IMR-90 (cell line): ENCODE data around the gene VPS35. TPM values are rescaled to one million over a fixed set of nuclear protein-coding genes. Genes with fewer than 3 reads are reported as not detected.

ENCODE experiments used
- ATAC-seq: fragments of 200-7000 bp; cut with Tn5 transposase; 2 replicates; pipeline ENCODE4 v1.9.1; 2020; ENCODE audit warnings: low read depth, mild to moderate bottlenecking, moderate library complexity
- BruUV-seq: library from RNA; stranded (reverse); fragments of 400-500 nt; replicated peaks from 2 replicates; lab custom pipeline; 2021; lab: Mats Ljungman, UMichigan
- CTCF ChIA-PET: fragments of 300-600 bp; formaldehyde crosslinking; extraction: SDS; loops from one replicate; lab custom pipeline; 2021; ENCODE audit warnings: antibody characterized with exemption; lab: Yijun Ruan, JAX
- POLR2A ChIA-PET: fragments of 300-600 bp; sonication (Branson Sonifier 250); formaldehyde crosslinking; loops from one replicate; lab custom pipeline; 2022; ENCODE audit warnings: antibody characterized with exemption; ENCODE audit not compliant: unreplicated experiment; lab: Charles Lee
- DNase-seq: peaks from one replicate; pipeline ENCODE4 v3.0.0; 2013
- H2AFZ ChIP-seq: replicated peaks from 2 replicates; pipeline ENCODE3; 2013; ENCODE audit warnings: low read length, mild to moderate bottlenecking; ENCODE audit not compliant: poor library complexity
- H2AK5ac ChIP-seq: 2 replicates; pipeline ENCODE4 v1.6.1; 2013; ENCODE audit warnings: low read depth, low read length, inconsistent platforms
- H2AK9ac ChIP-seq: replicated peaks from 2 replicates; pipeline ENCODE3; 2013; ENCODE audit warnings: mild to moderate bottlenecking, low read depth, low read length, moderate library complexity; ENCODE audit not compliant: poor library complexity
- H2BK120ac ChIP-seq: 2 replicates; pipeline ENCODE4 v1.6.1; 2013; ENCODE audit warnings: low read depth, low read length, inconsistent platforms
- H2BK15ac ChIP-seq: 3 replicates; pipeline ENCODE4 v1.6.1; 2013; ENCODE audit warnings: low read depth, low read length, inconsistent platforms
- H2BK20ac ChIP-seq: 2 replicates; pipeline ENCODE4 v1.6.1; 2013; ENCODE audit warnings: low read depth, mild to moderate bottlenecking, inconsistent platforms, low read length, moderate library complexity
- H2BK5ac ChIP-seq: 2 replicates; pipeline ENCODE4 v1.6.1; 2013; ENCODE audit warnings: mild to moderate bottlenecking, low read depth, low read length, inconsistent platforms; ENCODE audit not compliant: poor library complexity, severe bottlenecking
- H3K14ac ChIP-seq: replicated peaks from 2 replicates; pipeline ENCODE4 v1.6.1; 2013; ENCODE audit warnings: low read depth, low read length, inconsistent platforms
- H3K18ac ChIP-seq: 2 replicates; pipeline ENCODE4 v1.6.1; 2013; ENCODE audit warnings: low read depth, low read length, control low read depth
- H3K23ac ChIP-seq: 2 replicates; pipeline ENCODE4 v1.6.1; 2013; ENCODE audit warnings: low read depth, low read length, inconsistent platforms
- H3K27ac ChIP-seq: 2 replicates; pipeline ENCODE4 v1.5.1; 2013; ENCODE audit warnings: mild to moderate bottlenecking, control low read depth, low read length; ENCODE audit not compliant: insufficient read depth
- H3K27me3 ChIP-seq: 2 replicates; pipeline ENCODE4 v1.6.1; 2013; ENCODE audit warnings: low read length; ENCODE audit not compliant: control insufficient read depth, insufficient read depth
- H3K36me3 ChIP-seq: 2 replicates; pipeline ENCODE4 v1.6.1; 2013; ENCODE audit warnings: low read length, mixed read lengths; ENCODE audit not compliant: control insufficient read depth, insufficient read depth
- H3K4ac ChIP-seq: 2 replicates; pipeline ENCODE4 v1.6.1; 2013; ENCODE audit warnings: low read depth, low read length, inconsistent platforms
- H3K4me1 ChIP-seq: 2 replicates; pipeline ENCODE4 v1.6.1; 2013; ENCODE audit warnings: low read length, mixed read lengths; ENCODE audit not compliant: control insufficient read depth, insufficient read depth
- H3K4me2 ChIP-seq: 2 replicates; pipeline ENCODE4 v1.6.1; 2013; ENCODE audit warnings: low read depth, mild to moderate bottlenecking, control low read depth, low read length, moderate library complexity
- H3K4me3 ChIP-seq: 2 replicates; pipeline ENCODE4 v1.5.1; 2013; ENCODE audit warnings: low read depth, mild to moderate bottlenecking, control low read depth, low read length, moderate library complexity; ENCODE audit not compliant: insufficient read depth
- H3K56ac ChIP-seq: 2 replicates; pipeline ENCODE4 v1.6.1; 2013; ENCODE audit warnings: low read length, inconsistent platforms; ENCODE audit not compliant: insufficient read depth; ENCODE audit errors: extremely low read depth
- H3K79me1 ChIP-seq, 2 experiments: 2 replicates each; pipeline ENCODE4 v1.6.1; 2013; ENCODE audit warnings: low read length in 2 of 2, inconsistent platforms in 1 of 2, low read depth in 1 of 2
- H3K9ac ChIP-seq: 2 replicates; pipeline ENCODE4 v1.6.1; 2013; ENCODE audit warnings: low read depth, low read length, control low read depth
- H3K9me1 ChIP-seq: 2 replicates; pipeline ENCODE4 v1.6.1; 2013; ENCODE audit warnings: low read length, inconsistent platforms; ENCODE audit not compliant: insufficient read depth
- H3K9me3 ChIP-seq: 2 replicates; pipeline ENCODE4 v1.6.1; 2013; ENCODE audit warnings: low read length; ENCODE audit not compliant: control insufficient read depth, insufficient read depth
- H4K20me1 ChIP-seq: 2 replicates; pipeline ENCODE4 v1.6.1; 2013; ENCODE audit warnings: low read length, inconsistent platforms; ENCODE audit not compliant: insufficient read depth
- H4K5ac ChIP-seq: 2 replicates; pipeline ENCODE4 v1.6.1; 2013; ENCODE audit warnings: mild to moderate bottlenecking, low read depth, low read length, control low read depth
- H4K8ac ChIP-seq, 2 experiments: 2 replicates each; pipeline ENCODE4 v1.6.1; 2013; ENCODE audit warnings: low read depth in 2 of 2, low read length in 2 of 2, control low read depth in 1 of 2, inconsistent platforms in 1 of 2
- H4K91ac ChIP-seq: 2 replicates; pipeline ENCODE4 v1.6.1; 2013; ENCODE audit warnings: low read depth, low read length, inconsistent platforms; ENCODE audit not compliant: insufficient read depth
- CEBPB ChIP-seq: IDR thresholded peaks from 2 replicates; pipeline ENCODE4 v1.6.1; 2012; ENCODE audit warnings: low read depth, low read length, improper control_type of control experiment
- CHD1 ChIP-seq: IDR thresholded peaks from 2 replicates; pipeline ENCODE4 v1.6.1; 2012; ENCODE audit warnings: low read depth, low read length, improper control_type of control experiment
- CTCF ChIP-seq: conservative IDR thresholded peaks from 2 replicates; pipeline ENCODE4 v1.5.1; 2012; ENCODE audit warnings: mild to moderate bottlenecking, low read depth, low read length, improper control_type of control experiment
- ELK1 ChIP-seq: fragments of 150-350 bp; IDR thresholded peaks from 2 replicates; pipeline ENCODE4 v1.6.1; 2016; ENCODE audit warnings: low read depth, mild to moderate bottlenecking, low read length, moderate library complexity, borderline replicate concordance
- MAFK ChIP-seq: IDR thresholded peaks from 2 replicates; pipeline ENCODE4 v1.6.1; 2012; ENCODE audit warnings: low read depth, low read length, improper control_type of control experiment
- MAZ ChIP-seq: IDR thresholded peaks from 2 replicates; pipeline ENCODE4 v1.6.1; 2012; ENCODE audit warnings: low read depth, mild to moderate bottlenecking, low read length, improper control_type of control experiment, moderate library complexity, borderline replicate concordance
- MXI1 ChIP-seq: IDR thresholded peaks from 2 replicates; pipeline ENCODE4 v1.6.1; 2012; ENCODE audit warnings: low read depth, mild to moderate bottlenecking, low read length, moderate library complexity, borderline replicate concordance
- NFE2L2 ChIP-seq: fragments of 150-350 bp; IDR thresholded peaks from 2 replicates; pipeline ENCODE4 v1.6.1; 2016; ENCODE audit warnings: low read depth, mild to moderate bottlenecking, low read length
- POLR2A ChIP-seq: IDR thresholded peaks from 2 replicates; pipeline ENCODE4 v1.6.1; 2012; ENCODE audit warnings: mild to moderate bottlenecking, low read depth, low read length
- RAD21 ChIP-seq: IDR thresholded peaks from 2 replicates; pipeline ENCODE4 v1.6.1; 2012; ENCODE audit warnings: low read length, improper control_type of control experiment
- RCOR1 ChIP-seq: IDR thresholded peaks from 2 replicates; pipeline ENCODE4 v1.6.1; 2012; ENCODE audit warnings: mild to moderate bottlenecking, low read length, improper control_type of control experiment; ENCODE audit not compliant: insufficient replicate concordance
- RFX5 ChIP-seq: IDR thresholded peaks from 2 replicates; pipeline ENCODE4 v1.8.0; 2012; ENCODE audit warnings: low read depth, mild to moderate bottlenecking, low read length, moderate library complexity
- SMC3 ChIP-seq: fragments of 150-350 bp; IDR thresholded peaks from 2 replicates; pipeline ENCODE4 v1.6.1; 2016; ENCODE audit warnings: low read depth, mild to moderate bottlenecking, antibody characterized with exemption, low read length, moderate library complexity
- USF2 ChIP-seq: fragments of 150-350 bp; IDR thresholded peaks from 2 replicates; pipeline ENCODE4 v1.6.1; 2017; ENCODE audit warnings: mild to moderate bottlenecking, antibody characterized with exemption, low read length, low read depth
- WGBS, 2 experiments: methylation state at CpG; one replicate each; pipeline versions ENCODE4 v1.1.5 to v1.1.7; 2013; ENCODE audit warnings: missing lambda C conversion rate in 2 of 2; ENCODE audit not compliant: insufficient read length in 1 of 2; ENCODE audit errors: extremely low coverage in 2 of 2; 5-methylcytosine and 5-hydroxymethylcytosine counted together
- dilution Hi-C: fragments of 300-500 bp; cut with HindIII; formaldehyde crosslinking; loops from one replicate; pipeline ENCODE4 v1.14.3; 2018; ENCODE audit warnings: low sequenced_read_pairs; ENCODE audit not compliant: unreplicated experiment
- in situ Hi-C: fragments of 300-500 bp; cut with MboI; formaldehyde crosslinking; loops from 3 replicates; pipeline ENCODE4 v1.14.3; 2019; ENCODE audit warnings: low sequenced_read_pairs, inconsistent platforms, mixed read lengths
- intact Hi-C: fragments of 100-400 bp; cut with micrococcal nuclease; formaldehyde crosslinking; loops from 2 replicates; pipeline ENCODE4 v1.10.0; 2022
- polyA plus RNA-seq, 3 experiments: library from polyadenylated mRNA; depleted of rRNA; stranded (reverse); fragments of >200 nt; gene quantifications; 2 replicates each; pipeline ENCODE4 v1.2.3, GENCODE V29; 2012; ENCODE audit warnings: low replicate concordance in 1 of 3
- total RNA-seq: library from RNA; depleted of rRNA; stranded (reverse); fragments of >200 nt; gene quantifications from 2 replicates; pipeline ENCODE4 v1.2.3, GENCODE V29; 2012

Gene VPS35
- total and polyA plus RNA-seq, 2 of the 4 experiments (the other 2 are of a cell fraction) = 42.3 to 89.4 TPM

GRCh38 chr16:46711106-46712058, 22.4 kb upstream of the VPS35 start:
- no peaks in the 10 kb centered on the region for H3K9me3 ChIP-seq
- CTCF ChIA-PET = interaction anchor here (0.6 kb wide), 1 partner anchor 66 kb away, joined by 3 read pairs; no protein-coding TSS in a partner anchor
- no TSS peak for BruUV-seq
- no peak for TF ChIP-seq CEBPB
- no peak for TF ChIP-seq RFX5
- no peak for TF ChIP-seq MXI1
- TF ChIP-seq ELK1 = no peak
- TF ChIP-seq SMC3 = no peak
- TF ChIP-seq RCOR1 = no peak
- no peak for TF ChIP-seq CTCF
- TF ChIP-seq CHD1 = no peak
- no peak for TF ChIP-seq POLR2A
- no peak for TF ChIP-seq USF2
- no peak for TF ChIP-seq NFE2L2
- no peak for TF ChIP-seq RAD21
- no peak for TF ChIP-seq MAZ
- no peak for TF ChIP-seq MAFK

More at GRCh38 chr16:46711106-46712058, 22.4 kb upstream of the VPS35 start:
- Histone ChIP-seq H4K20me1 (no peaks in the 10 kb centered on the region), H3K4me2 (no peak overlapping the region), H4K5ac (no peak overlapping the region), H3K4ac (no peak overlapping the region), H2BK5ac (no peak overlapping the region), H3K23ac (no peak overlapping the region), H3K9me1 (no peaks in the 10 kb centered on the region), H3K4me3 (no peak overlapping the region), H3K4me1 (no peaks in the 10 kb centered on the region), H3K56ac (no peak overlapping the region), H3K36me3 (no peaks in the 10 kb centered on the region), H2AFZ (no peak overlapping the region), H3K14ac (no peak overlapping the region), H4K8ac (no peak overlapping the region), H3K27ac (no peak overlapping the region), H3K9ac (no peak overlapping the region), H3K79me1 (no peaks in the 10 kb centered on the region), H2BK15ac (no peak overlapping the region), H3K18ac (no peak overlapping the region), H2AK5ac (no peak overlapping the region), H2BK120ac (no peak overlapping the region), H4K91ac (no peak overlapping the region), H2BK20ac (no peak overlapping the region), H3K27me3 (no peaks in the 10 kb centered on the region), H2AK9ac (no peak overlapping the region)
- DNase-seq (no peak), ATAC-seq (no peak)
- intact Hi-C loops (no loop called here), in situ Hi-C loops (no loop called here), dilution Hi-C loops (no loop called here)
- POLR2A ChIA-PET = no interaction called here
- WGBS, 2 experiments = 80% methylated on average over 4 of the region's 10 CpGs; no CpG with 5 or more reads in 1 of the 2 experiments
